ENCODE results near the gene RTP2.

RTP2 gene

GRCh38 chr3:187702507-187703033 lies at the start of gene RTP2:
RTP2 (minus strand) TSS chr3:187702557; CDS start chr3:187702128, 429 bp downstream.
- DNase-seq: no peak

GRCh38 chr3:187750513-187751123 lies 48.3 kb upstream of the RTP2 start:
- DNase-seq: no peak

GRCh38 chr3:187750006-187750512 lies 47.7 kb upstream of the RTP2 start:
- DNase-seq: no peak

- DNase-seq: peak; percentile 90 to 91
Observed at GRCh38 chr3:187748050-187748481, 45.7 kb upstream of the RTP2 start.

- no peak for DNase-seq
Observed at GRCh38 chr3:187747506-187747905, 45.1 kb upstream of the RTP2 start.

GRCh38 chr3:187746442-187747281 lies 44.3 kb upstream of the RTP2 start:
- peak in 1 of 2 donors; percentile 56 for DNase-seq

- DNase-seq: no peak
Observed at GRCh38 chr3:187746059-187746441, 43.7 kb upstream of the RTP2 start.

- DNase-seq: peak; percentile 95 to 98
Observed at GRCh38 chr3:187745201-187746058, 43.1 kb upstream of the RTP2 start, which contains the start of gene BCL6. BCL6 (minus strand) TSS chr3:187745468; CDS start chr3:187733693, 11,775 bp downstream.

- peak; percentile 77 to 81 for DNase-seq
Observed at GRCh38 chr3:187744169-187745151, 42.1 kb upstream of the RTP2 start.

GRCh38 chr3:187743195-187744141 lies 41.1 kb upstream of the RTP2 start:
- peak; percentile 67 to 77 for DNase-seq

- DNase-seq: peak; percentile 37 to 58
Observed at GRCh38 chr3:187742351-187743171, 40.2 kb upstream of the RTP2 start.

- peak; percentile 80 to 82 for DNase-seq
Observed at GRCh38 chr3:187741403-187742350, 39.3 kb upstream of the RTP2 start.

- peak; percentile 74 to 76 for DNase-seq
Observed at GRCh38 chr3:187740421-187741399, 38.4 kb upstream of the RTP2 start.

GRCh38 chr3:187739561-187740332 lies 37.4 kb upstream of the RTP2 start:
- DNase-seq: peak; percentile 84 to 85

- DNase-seq: peak in 1 of 2 donors; percentile 49
Observed at GRCh38 chr3:187739094-187739560, 36.8 kb upstream of the RTP2 start.

Measured in CD4-positive, alpha-beta T cell treated with Interleukin-4 for 1 hour (primary cell).